SU-DHL-6 (cell line): Measurements from ENCODE around the gene ZDHHC11B.
"Not testable (repeated sequence)": the region's sequence is repeated elsewhere in the genome, so short reads cannot be mapped to it uniquely, and the experiment has no call there.

Source experiments
- EZH2phosphoT487 ChIP-seq: fragments of 200-600 bp; sonication (generic), shearing (Covaris generic); conservative IDR thresholded peaks from 2 replicates; pipeline ENCODE4 v1.6.1; 2018; ENCODE audit warnings: mild to moderate bottlenecking, antibody characterized with exemption, low read length, moderate library complexity, mixed read lengths
- TF ChIP-seq, protein P1 (sequence below): fragments of 200-600 bp; sonication (generic); IDR thresholded peaks from one replicate; pipeline ENCODE4 v1.5.1; 2017; ENCODE audit warnings: antibody characterized with exemption, mild to moderate bottlenecking, low read length, moderate library complexity; ENCODE audit not compliant: insufficient read depth, poor library complexity, severe bottlenecking

DNA sequence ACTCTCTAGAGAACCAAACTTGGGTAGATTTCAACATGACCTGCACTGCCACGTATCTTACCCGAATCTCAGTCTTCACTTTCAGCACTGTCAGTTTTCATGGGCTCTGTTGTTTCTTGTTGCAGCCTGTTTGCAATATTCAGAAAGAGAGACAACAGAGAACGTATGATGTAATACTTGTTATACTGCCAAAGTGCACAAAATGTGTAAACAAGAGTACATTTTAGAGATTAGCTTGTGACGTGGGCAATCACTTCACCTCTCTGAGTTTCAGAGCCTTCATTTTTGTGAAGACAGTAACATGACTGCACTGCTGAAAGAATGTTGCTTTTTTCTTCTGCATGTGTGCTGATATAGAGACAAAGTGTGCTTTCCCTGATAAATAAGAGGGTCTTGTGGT lies 67.8 kb downstream of the ZDHHC11B start:
- TF ChIP-seq, protein P1, sequence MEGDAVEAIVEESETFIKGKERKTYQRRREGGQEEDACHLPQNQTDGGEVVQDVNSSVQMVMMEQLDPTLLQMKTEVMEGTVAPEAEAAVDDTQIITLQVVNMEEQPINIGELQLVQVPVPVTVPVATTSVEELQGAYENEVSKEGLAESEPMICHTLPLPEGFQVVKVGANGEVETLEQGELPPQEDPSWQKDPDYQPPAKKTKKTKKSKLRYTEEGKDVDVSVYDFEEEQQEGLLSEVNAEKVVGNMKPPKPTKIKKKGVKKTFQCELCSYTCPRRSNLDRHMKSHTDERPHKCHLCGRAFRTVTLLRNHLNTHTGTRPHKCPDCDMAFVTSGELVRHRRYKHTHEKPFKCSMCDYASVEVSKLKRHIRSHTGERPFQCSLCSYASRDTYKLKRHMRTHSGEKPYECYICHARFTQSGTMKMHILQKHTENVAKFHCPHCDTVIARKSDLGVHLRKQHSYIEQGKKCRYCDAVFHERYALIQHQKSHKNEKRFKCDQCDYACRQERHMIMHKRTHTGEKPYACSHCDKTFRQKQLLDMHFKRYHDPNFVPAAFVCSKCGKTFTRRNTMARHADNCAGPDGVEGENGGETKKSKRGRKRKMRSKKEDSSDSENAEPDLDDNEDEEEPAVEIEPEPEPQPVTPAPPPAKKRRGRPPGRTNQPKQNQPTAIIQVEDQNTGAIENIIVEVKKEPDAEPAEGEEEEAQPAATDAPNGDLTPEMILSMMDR = not testable (repeated sequence)
- TF ChIP-seq EZH2phosphoT487 = not testable (repeated sequence)
